ENCODE results near the gene PARD3.

PARD3 gene

DNA sequence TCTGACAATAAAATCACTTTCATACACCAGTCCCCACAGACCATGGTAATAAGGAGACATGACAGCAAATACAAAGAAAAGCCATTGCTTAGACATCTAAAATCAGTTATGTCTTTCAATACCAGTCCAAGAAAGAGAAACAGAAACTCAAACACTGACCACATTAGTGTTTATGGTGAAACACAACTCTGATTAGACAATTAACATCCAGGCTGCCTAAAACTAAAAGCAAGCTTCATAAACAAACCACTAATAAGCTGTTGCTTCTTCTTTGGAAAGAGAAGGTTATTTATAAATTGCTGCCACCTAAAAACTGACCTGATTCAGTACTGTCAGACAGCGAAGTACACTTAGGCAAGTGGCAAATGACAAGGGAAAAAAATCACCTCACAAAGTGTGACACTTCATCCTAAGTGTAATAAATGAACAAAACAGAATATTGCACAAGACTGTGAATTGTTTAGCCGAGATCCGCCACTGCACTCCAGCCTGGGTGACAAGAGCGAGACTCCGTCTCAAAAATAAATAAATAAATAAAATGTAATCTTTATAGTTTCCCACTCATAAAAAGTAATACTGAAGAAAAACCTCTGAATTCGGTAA lies 277.4 kb downstream of the PARD3 start:
- Histone ChIP-seq H3K9me3 (ENCODE audit: control extremely low read depth in 1 of 5, control insufficient read depth in 4 of 5, insufficient read depth in 2 of 5, low read depth in 1 of 5, low read length in 4 of 5) (no peaks in the 10 kb centered on the region), H3K27me3 (replicated peaks in 2 of 5; ENCODE audit: control insufficient read depth in 4 of 5, insufficient read depth in 5 of 5, low read length in 4 of 5) (no peaks in the 10 kb centered on the region), H3K4me3 (ENCODE audit: control insufficient read depth in 1 of 7, extremely low read depth in 1 of 7, insufficient read depth in 4 of 7, low read depth in 2 of 7, low read length in 6 of 7) (no peak overlapping the region), H3K36me3 (ENCODE audit: control insufficient read depth in 4 of 4, insufficient read depth in 4 of 4, low read length in 3 of 4) (no peaks in the 10 kb centered on the region), H3K4me1 (ENCODE audit: control extremely low read depth in 1 of 4, control insufficient read depth in 4 of 4, insufficient read depth in 4 of 4, low read length in 3 of 4) (no peaks in the 10 kb centered on the region), H3K27ac (ENCODE audit: insufficient read depth in 1 of 2, low read depth in 1 of 2, low read length in 2 of 2, poor library complexity in 1 of 2, severe bottlenecking in 2 of 2) (no peak overlapping the region)
- no peak for DNase-seq
- WGBS (ENCODE audit: insufficient coverage), result 100% methylated on average over 1 of the region's 6 CpGs
- ChIA-PET CTCF (no interaction called here), POLR2A (interaction anchor here (0.6 kb wide), 1 partner anchor 839 kb away, joined by 3 read pairs; no protein-coding TSS in a partner anchor)

- CTCF ChIA-PET, result no interaction called here
- H3K36me3 ChIP-seq (ENCODE audit: control insufficient read depth in 4 of 4, insufficient read depth in 4 of 4, low read length in 3 of 4), result no peaks in the 10 kb centered on the region
- H3K9me3 ChIP-seq (ENCODE audit: control extremely low read depth in 1 of 5, control insufficient read depth in 4 of 5, insufficient read depth in 2 of 5, low read depth in 1 of 5, low read length in 4 of 5), result peaks cover 0 to 6% (median 2%) of the 10 kb centered on the region in 5 experiments
- no CpG with 5 or more reads among the region's 4 CpGs for WGBS (ENCODE audit: insufficient coverage)
- DNase-seq, result no peak
- no peak overlapping the region for H3K4me3 ChIP-seq (ENCODE audit: control insufficient read depth in 1 of 7, extremely low read depth in 1 of 7, insufficient read depth in 4 of 7, low read depth in 2 of 7, low read length in 6 of 7)
- no peaks in the 10 kb centered on the region for H3K4me1 ChIP-seq (ENCODE audit: control extremely low read depth in 1 of 4, control insufficient read depth in 4 of 4, insufficient read depth in 4 of 4, low read length in 3 of 4)
- POLR2A ChIA-PET, result interaction anchor here (0.5 kb wide), 1 partner anchor 20 kb away, joined by 4 read pairs; no protein-coding TSS in a partner anchor
- H3K27me3 ChIP-seq (replicated peaks in 2 of 5; ENCODE audit: control insufficient read depth in 4 of 5, insufficient read depth in 5 of 5, low read length in 4 of 5), result no peaks in the 10 kb centered on the region
- H3K27ac ChIP-seq (ENCODE audit: insufficient read depth in 1 of 2, low read depth in 1 of 2, low read length in 2 of 2, poor library complexity in 1 of 2, severe bottlenecking in 2 of 2), result no peak overlapping the region
These were observed 279.2 kb downstream of the PARD3 start for GRCh38 chr10:34535872-34536271.

DNA sequence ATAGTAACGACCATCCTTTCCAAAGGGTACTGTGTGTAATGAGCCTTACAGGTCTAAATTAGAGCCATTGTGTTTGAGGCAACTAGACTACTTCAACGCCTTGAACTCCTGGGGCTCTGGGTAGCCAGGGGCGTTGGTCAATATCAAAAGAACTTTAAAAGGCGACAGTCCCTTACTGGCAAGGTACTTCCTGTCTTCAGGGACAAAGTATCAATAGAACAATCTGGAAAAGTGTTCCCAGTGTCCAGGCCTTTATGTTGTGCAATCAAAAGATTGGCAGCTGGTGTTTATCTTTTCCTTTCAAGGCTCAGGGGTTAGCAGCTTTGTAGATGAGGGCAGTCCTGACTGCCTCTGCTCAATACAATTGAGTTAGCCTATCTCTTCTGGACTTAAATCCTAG lies 284.3 kb downstream of the PARD3 start:
- POLR2A ChIA-PET, result no interaction called here
- H3K4me1 ChIP-seq (ENCODE audit: control extremely low read depth in 1 of 4, control insufficient read depth in 4 of 4, insufficient read depth in 4 of 4, low read length in 3 of 4), result no peaks in the 10 kb centered on the region

GRCh38 chr10:34528320-34528719 lies 286.8 kb downstream of the PARD3 start:
- Histone ChIP-seq H3K36me3 (ENCODE audit: control insufficient read depth in 4 of 4, insufficient read depth in 4 of 4, low read length in 3 of 4) (no peaks in the 10 kb centered on the region), H3K27ac (ENCODE audit: insufficient read depth in 1 of 2, low read depth in 1 of 2, low read length in 2 of 2, poor library complexity in 1 of 2, severe bottlenecking in 2 of 2) (no peak overlapping the region), H3K27me3 (replicated peaks in 2 of 5; ENCODE audit: control insufficient read depth in 4 of 5, insufficient read depth in 5 of 5, low read length in 4 of 5) (peaks cover 0 to 3% (median 0%) of the 10 kb centered on the region in 5 experiments), H3K4me3 (ENCODE audit: control insufficient read depth in 1 of 7, extremely low read depth in 1 of 7, insufficient read depth in 4 of 7, low read depth in 2 of 7, low read length in 6 of 7) (no peak overlapping the region), H3K4me1 (ENCODE audit: control extremely low read depth in 1 of 4, control insufficient read depth in 4 of 4, insufficient read depth in 4 of 4, low read length in 3 of 4) (no peaks in the 10 kb centered on the region), H3K9me3 (ENCODE audit: control extremely low read depth in 1 of 5, control insufficient read depth in 4 of 5, insufficient read depth in 2 of 5, low read depth in 1 of 5, low read length in 4 of 5) (peaks cover 0 to 6% (median 2%) of the 10 kb centered on the region in 5 experiments)
- DNase-seq, result no peak
- ChIA-PET CTCF (no interaction called here), POLR2A (no interaction called here)
- whole genome bisulfite sequencing (ENCODE audit: insufficient coverage), result 83% methylated on average over 1 of the region's 3 CpGs

More for the DNA sequence above, 284.3 kb downstream of the PARD3 start:
- H3K36me3 ChIP-seq (ENCODE audit: control insufficient read depth in 4 of 4, insufficient read depth in 4 of 4, low read length in 3 of 4), result no peaks in the 10 kb centered on the region
- H3K9me3 ChIP-seq (ENCODE audit: control extremely low read depth in 1 of 5, control insufficient read depth in 4 of 5, insufficient read depth in 2 of 5, low read depth in 1 of 5, low read length in 4 of 5), result peaks cover 0 to 6% (median 2%) of the 10 kb centered on the region in 5 experiments
- peaks cover 0 to 1% (median 0%) of the 10 kb centered on the region in 5 experiments for H3K27me3 ChIP-seq (replicated peaks in 2 of 5; ENCODE audit: control insufficient read depth in 4 of 5, insufficient read depth in 5 of 5, low read length in 4 of 5)
- 93% methylated on average over 3 of the region's 4 CpGs for WGBS (ENCODE audit: insufficient coverage)
- DNase-seq, result no peak
- CTCF ChIA-PET, result no interaction called here
- no peak overlapping the region for H3K27ac ChIP-seq (ENCODE audit: insufficient read depth in 1 of 2, low read depth in 1 of 2, low read length in 2 of 2, poor library complexity in 1 of 2, severe bottlenecking in 2 of 2)
- no peak overlapping the region for H3K4me3 ChIP-seq (ENCODE audit: control insufficient read depth in 1 of 7, extremely low read depth in 1 of 7, insufficient read depth in 4 of 7, low read depth in 2 of 7, low read length in 6 of 7)

DNA sequence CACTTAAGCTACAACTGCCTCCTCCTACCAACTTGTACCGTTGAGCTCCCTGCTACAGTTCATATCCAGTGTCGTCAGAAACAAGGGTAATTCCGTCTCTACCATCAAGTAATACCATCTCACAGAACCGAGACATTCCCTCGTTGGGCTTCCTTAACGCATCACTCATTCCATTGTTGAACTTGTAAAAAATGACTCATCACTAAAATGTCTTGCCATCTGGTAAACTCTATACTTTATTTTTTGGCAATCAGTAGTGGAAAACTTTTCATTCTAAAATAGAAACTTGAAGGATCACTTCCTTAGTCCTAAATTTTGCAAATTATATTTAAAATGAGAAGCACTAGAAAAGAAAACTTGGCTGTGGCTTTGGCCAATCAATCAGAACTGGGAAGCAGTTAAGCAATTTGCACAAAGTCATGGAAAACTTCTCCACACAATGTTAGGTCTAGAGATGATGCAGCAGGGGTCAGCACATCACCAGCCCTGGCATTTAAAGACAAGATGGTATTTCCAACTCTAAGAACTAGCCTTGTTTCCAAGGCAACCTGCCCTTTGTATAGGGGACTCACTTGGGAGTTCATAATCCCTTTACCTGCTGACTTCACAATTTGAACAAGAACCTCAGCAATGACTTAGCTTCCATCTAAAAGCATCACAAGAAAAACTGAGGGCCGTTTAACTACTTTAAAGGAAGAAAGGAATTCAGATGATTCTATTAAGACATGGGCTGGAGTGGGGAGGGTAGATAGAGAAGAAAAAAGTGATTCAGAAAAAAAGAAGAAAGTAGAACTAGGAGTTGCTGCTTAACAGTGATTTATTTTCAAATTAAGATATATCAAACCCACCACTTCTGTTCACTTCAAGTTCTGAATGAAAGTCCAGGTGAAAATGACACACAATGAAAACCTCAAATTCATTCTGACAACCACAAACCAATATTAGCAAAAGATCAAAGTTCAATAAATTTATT lies 288.1 kb downstream of the PARD3 start:
- ChIA-PET POLR2A (no interaction called here), CTCF (interaction anchor here (0.9 kb wide), 1 partner anchor 17 kb away, joined by 3 read pairs; no protein-coding TSS in a partner anchor)
- WGBS (ENCODE audit: insufficient coverage), result 98% methylated on average over 6 of the region's 7 CpGs
- H3K27me3 ChIP-seq (replicated peaks in 2 of 5; ENCODE audit: control insufficient read depth in 4 of 5, insufficient read depth in 5 of 5, low read length in 4 of 5), result peaks cover 0 to 3% (median 0%) of the 10 kb centered on the region in 5 experiments
- no peaks in the 10 kb centered on the region for H3K4me1 ChIP-seq (ENCODE audit: control extremely low read depth in 1 of 4, control insufficient read depth in 4 of 4, insufficient read depth in 4 of 4, low read length in 3 of 4)
- no peaks in the 10 kb centered on the region for H3K36me3 ChIP-seq (ENCODE audit: control insufficient read depth in 4 of 4, insufficient read depth in 4 of 4, low read length in 3 of 4)
- no peak overlapping the region for H3K27ac ChIP-seq (ENCODE audit: insufficient read depth in 1 of 2, low read depth in 1 of 2, low read length in 2 of 2, poor library complexity in 1 of 2, severe bottlenecking in 2 of 2)
- peaks cover 0 to 6% (median 2%) of the 10 kb centered on the region in 5 experiments for H3K9me3 ChIP-seq (ENCODE audit: control extremely low read depth in 1 of 5, control insufficient read depth in 4 of 5, insufficient read depth in 2 of 5, low read depth in 1 of 5, low read length in 4 of 5)
- no peak for DNase-seq
- H3K4me3 ChIP-seq (ENCODE audit: control insufficient read depth in 1 of 7, extremely low read depth in 1 of 7, insufficient read depth in 4 of 7, low read depth in 2 of 7, low read length in 6 of 7), result no peak overlapping the region

DNA sequence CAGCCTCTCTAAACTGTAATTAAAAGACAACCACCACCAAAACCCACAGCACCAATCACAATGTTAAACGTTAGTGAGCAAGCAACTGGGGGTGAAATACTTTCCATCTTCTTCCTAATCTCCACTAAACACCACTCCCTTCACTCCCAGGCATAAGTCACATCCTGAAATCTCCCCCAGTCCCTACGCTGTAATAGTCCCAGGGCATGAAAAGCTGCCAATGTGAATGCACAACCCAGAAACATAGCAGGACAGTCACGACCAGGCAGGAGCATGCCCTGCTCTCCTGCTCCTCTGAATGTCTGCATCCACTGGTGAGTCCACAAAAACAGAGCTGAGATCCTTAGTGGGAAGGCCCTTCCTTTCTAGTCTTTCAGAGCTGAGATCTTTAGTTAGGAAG lies 288.9 kb downstream of the PARD3 start:
- CTCF ChIA-PET, result interaction anchor here (0.9 kb wide), 1 partner anchor 18 kb away, joined by 3 read pairs; no protein-coding TSS in a partner anchor
- no peak for DNase-seq
- H3K27ac ChIP-seq (ENCODE audit: insufficient read depth in 1 of 2, low read depth in 1 of 2, low read length in 2 of 2, poor library complexity in 1 of 2, severe bottlenecking in 2 of 2), result no peak overlapping the region
- H3K4me3 ChIP-seq (ENCODE audit: control insufficient read depth in 1 of 7, extremely low read depth in 1 of 7, insufficient read depth in 4 of 7, low read depth in 2 of 7, low read length in 6 of 7), result no peak overlapping the region
- POLR2A ChIA-PET, result no interaction called here
- no peaks in the 10 kb centered on the region for H3K36me3 ChIP-seq (ENCODE audit: control insufficient read depth in 4 of 4, insufficient read depth in 4 of 4, low read length in 3 of 4)
- peaks cover 0 to 3% (median 0%) of the 10 kb centered on the region in 5 experiments for H3K27me3 ChIP-seq (replicated peaks in 2 of 5; ENCODE audit: control insufficient read depth in 4 of 5, insufficient read depth in 5 of 5, low read length in 4 of 5)
- no peaks in the 10 kb centered on the region for H3K4me1 ChIP-seq (ENCODE audit: control extremely low read depth in 1 of 4, control insufficient read depth in 4 of 4, insufficient read depth in 4 of 4, low read length in 3 of 4)
- 100% methylated on average over 3 of the region's 3 CpGs for WGBS (ENCODE audit: insufficient coverage)
- H3K9me3 ChIP-seq (ENCODE audit: control extremely low read depth in 1 of 5, control insufficient read depth in 4 of 5, insufficient read depth in 2 of 5, low read depth in 1 of 5, low read length in 4 of 5), result no peaks in the 10 kb centered on the region
